Stimulated activated CD8-positive, alpha-beta memory T cell treated with anti-CD3 and anti-CD28 coated beads, Interleukin-15, amount 100 ng/mL, for 24 hours (primary cell): ENCODE results near the gene PRPF6.
A peak's percentile ranks its signal among the peaks of the same experiment; 100 is the strongest.

Source experiments
- DNase-seq: peaks from one replicate; pipeline ENCODE4 v3.0.0-alpha.2; 2020; ENCODE audit warnings: low read depth

Gene PRPF6

DNA sequence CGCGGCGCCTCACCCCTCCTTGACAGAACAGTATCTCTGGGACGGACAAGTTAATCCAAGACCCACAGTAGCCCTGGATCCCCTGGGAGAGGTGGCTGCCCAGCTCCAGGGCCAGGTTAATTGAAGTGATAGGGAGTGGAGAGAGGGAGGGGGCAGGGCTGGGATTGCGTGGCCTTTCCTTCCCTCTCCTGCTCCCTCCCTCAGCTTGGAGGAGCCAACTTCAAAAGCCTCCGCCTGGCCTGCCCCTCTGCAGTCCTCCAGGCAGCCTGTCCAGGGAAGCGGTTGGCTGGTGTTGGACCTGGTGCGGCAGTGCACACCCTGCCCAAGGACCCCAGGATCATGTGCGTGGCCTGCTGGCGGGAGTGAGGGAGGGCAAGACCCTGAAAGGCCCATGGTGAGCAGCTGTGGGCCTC is 55.0 kb downstream of the PRPF6 start, which contains the start of gene C20orf204:
Gene C20orf204, plus strand, starts transcription at position 250 of the 413 bp plus-strand sequence. Its CDS starts 142 bp downstream, at position 392.
- DNase-seq = no peak

DNA sequence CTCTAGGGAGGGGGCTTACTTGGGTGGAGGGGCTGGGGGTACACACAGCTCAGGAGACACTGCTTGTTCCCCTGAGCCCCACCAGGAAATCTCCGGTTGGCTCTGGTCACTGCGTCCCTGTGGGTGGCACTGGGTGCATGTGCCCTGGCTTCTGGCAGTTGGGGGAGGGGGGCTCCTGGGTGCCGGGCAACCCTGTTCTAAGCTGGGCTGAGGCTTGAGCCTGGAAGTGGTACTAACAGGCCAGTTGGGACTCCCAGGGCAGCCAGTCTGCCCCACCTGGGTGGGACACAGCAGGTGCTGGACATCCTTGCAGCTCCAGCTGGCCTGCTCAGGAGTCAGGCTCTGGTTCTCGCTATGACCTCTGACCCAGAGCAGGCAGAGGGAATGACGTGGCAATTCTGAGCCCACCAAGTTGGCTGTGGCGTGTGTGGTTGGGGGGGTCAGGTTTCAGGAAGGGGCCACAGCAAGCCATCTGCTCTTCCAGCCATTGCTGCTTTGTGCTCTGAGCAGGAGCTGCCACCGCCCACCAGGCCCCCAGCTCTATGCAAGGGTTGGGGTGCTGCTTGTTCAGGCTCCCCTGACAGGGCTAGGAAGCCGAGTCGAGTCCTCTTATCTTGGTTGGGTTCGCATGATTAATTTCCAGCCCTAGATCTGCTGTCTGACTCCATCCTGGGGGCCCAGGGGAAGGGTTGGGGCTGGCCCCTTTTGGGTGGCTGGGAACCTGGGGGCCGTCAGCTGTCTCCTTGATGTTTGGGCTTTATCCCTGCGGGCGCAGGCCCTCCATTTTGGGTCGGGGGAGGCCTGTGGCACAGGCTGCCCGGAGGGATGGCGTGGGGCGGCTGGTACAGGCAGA is 55.6 kb downstream of the PRPF6 start:
- no peak for DNase-seq

DNA sequence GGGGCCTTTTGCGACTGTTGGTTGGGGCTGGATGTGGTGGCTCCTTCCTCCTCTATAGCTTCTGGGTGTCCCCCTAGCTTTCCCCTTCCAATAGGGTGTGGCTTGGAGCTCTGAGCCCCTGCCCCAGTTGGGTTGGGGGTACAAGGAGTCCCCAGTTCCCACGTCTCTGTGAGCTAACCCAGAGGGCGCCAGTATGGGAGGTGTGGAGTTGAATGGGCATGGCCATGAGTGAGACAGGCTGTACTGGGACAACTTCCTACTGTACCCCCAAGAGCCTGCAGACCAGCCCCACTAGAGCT is 56.2 kb downstream of the PRPF6 start:
- no peak for DNase-seq

DNA sequence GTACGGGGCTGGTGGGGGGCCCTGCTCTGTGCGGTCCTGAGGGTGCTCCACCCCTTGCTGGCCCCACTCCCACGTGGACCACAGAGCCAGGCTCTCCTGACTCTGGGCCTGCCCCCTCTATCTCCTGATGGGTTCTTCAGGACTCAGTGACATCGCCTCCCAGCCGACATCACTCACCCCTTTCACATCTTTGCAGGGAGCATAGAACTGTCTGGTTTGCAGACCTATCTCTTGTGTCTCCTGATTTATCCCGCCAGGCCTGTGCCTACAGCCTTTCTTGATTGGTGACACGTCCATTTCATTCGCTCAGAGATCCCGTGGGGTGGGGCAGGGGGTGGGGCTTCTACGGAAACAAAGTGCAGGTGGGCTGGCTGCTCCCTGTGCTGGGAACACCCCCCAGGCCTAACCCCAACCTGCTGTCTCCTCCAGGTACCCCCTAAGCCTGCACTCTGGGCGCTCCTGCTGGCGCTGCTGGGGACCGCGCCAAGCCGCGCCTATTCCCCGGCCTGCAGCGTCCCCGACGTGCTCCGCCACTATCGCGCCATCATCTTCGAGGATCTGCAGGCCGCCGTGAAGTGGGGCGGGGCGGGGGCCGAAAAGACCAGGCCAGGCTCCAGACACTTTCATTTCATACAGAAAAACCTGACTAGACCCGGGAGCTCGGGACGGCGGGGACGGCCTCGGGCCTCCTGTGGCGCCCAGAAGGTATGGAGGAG is 56.7 kb downstream of the PRPF6 start:
- no peak for DNase-seq

DNA sequence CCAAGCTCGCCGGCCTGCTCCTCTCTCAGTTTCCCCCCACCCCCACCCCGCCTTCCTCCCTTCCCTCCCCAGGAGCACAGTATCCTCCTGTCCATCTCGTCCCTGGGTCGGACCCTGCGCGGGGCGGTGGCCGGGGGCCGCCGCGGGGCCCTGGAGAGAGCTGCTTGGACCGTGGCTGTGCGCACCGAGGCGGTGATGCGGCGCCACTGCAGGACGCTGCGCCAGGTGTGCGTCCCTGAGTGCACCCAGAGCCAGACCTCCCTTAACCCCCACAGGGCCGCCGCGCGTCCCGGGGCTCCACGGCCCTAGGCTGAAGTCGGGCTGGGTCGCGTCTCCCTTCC is 57.3 kb downstream of the PRPF6 start:
- no peak for DNase-seq

DNA sequence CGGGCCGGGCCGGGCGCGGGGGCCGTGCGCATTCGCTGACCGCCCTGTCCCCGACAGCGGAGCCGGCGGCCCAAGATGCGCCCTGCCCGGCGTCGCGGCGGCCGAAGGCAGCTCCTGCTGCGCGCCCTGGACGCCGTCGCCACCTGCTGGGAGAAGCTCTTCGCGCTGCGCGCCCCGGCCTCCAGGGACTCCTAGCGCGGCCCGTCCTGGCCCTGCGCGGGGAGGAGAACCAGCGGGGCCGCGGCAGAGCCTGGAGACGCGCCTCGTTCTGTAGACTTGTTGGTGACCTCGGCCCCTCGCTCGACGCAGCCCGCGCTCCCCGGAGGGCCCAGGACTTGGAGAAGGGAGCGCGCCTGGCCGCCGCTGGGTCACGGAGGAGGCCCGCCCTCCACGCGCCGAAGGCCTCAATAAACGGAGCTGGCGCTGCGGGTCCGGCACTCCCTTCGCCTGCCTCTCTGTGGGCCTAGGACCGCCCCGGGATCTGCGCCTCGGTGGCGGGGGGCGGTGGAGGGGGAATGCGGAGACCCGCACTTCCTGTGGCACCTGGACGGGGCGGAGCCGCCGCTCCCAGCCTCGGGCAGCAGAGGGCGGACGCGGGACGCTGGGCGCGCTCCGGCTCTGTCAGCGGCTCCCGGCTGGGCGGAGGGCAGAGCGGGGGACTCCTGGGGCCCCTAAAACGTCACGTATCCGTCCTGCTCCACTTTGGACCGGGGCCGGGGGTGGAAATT is 57.8 kb downstream of the PRPF6 start:
- DNase-seq = peak; percentile 52

DNA sequence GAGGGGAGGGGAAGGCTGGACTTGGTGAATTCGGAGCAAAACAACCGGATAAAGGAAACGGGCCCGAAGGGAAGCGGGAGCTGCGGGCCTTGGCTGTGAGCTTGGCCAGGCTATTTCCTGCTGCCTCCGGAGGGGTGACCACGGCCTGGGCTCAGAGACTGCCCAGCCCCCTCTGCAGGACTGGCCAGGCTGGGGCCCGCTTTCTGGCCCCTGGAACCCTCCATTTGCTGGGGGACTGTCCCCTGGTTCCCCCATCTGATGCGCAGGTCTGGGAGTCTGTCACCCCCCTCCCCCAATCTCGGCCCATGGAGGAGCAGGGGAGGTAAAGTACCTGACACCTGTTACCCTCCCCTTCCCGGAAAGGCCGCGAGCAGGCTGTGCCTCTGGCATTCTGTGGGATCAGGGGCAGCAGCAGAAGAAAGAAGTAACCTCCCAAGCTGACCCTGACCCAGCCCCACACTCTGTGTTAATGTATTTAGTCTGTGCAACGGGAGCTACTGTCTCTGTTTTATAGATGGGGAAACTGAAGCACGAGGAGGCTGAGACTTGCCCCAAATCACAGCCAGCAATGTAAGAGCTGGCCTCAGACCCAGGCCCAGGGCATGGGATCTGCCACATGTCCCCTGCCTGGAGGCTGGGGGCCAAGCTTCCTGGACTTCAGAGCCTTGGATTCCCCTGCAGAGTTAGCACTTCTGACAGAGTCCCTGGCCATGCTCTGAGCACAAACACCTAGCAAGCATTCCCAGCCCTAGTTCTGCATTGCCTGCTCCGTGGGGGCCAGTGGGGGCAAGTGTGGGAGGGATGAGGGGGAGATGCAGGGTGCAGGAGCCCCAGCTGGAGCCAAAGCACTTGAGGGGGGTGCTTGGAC is 58.6 kb downstream of the PRPF6 start:
- no peak for DNase-seq

DNA sequence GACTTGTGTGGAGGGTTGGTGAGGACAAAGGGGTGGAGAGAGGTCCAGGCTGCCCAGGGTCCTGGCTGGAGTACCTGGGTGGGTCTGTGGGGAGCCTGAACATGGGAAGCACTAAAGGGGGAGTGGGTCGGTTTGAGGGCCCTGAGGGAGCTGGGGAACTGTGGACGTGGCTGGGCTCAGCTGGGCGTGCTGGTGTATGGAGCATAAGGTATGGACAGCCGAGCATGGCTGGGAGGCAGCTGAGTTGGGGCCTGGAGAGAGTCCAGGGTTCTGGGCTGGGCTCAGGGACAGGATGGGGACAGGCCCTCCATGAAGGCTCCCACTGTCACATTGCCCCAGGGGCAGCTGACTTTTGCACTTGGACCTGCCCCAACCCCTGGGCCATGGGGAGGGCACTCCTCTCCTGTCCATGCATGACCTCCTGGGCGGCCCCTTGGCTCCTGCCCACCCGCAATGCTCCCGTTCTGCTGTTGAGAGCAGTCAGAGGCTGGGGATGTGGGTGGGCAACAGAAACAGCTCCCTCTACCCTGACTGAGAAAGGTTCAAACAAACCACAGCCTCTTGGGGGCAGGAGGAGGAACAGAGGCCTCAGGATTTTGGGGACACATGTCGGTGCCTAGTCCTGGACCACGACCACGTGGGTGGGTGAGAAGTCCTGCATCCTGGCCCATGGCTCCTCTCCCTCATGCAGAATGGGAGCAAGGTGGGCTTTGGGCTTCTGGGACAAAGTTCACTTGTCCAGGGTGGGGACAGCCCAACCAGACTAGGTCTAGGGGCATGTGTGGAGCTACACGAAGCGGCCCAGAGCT is 59.5 kb downstream of the PRPF6 start:
- DNase-seq = no peak

DNA sequence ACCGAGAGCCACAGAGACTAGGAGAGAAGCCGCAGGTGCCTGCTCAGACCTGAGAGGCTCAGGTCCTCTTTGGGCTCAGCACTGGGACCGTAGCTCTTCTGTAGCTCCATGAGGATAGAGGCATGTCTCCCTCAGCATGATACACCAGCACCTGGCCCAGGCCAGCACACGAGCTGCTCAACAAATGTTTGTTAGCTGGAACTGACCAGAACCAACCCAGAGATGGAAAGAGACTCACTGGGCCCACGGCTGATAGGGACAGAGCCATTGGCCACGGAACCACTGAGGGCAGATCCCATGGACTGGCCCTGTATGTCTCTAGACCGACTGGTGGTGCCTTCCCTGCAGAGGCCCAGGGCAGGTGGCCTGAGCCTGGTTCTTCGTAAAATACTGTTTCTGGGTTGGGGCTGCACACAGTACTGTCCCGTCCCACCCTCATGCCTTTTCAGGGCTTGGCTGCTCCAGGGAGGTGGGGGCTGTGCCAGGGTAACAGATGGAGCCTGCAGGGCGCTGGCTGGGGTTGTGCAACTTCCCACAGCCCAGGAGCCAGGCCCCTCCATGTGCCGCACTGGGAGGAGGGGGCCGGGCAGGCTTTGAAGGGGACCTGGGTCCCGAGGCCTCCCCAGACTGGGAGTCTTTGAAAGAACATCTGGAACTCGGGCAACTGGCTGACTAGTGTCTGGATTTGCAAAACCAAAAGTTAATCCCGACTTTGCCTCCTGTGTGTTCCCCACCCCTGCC is 60.3 kb downstream of the PRPF6 start:
- no peak for DNase-seq

DNA sequence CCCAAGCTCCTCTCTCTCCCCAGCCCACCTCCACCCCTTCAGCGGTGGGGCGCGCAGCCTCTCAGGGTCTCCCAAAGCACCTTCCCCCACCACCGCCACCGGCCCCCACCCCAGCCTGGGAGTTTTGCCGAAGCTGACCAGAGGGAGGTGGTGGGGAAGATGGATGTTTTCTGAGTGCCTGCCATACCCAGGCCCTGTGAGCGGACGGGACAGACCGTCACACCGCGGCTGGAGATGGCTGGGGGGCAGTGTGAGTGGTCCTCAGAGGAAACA is 60.8 kb downstream of the PRPF6 start:
- DNase-seq = no peak

DNA sequence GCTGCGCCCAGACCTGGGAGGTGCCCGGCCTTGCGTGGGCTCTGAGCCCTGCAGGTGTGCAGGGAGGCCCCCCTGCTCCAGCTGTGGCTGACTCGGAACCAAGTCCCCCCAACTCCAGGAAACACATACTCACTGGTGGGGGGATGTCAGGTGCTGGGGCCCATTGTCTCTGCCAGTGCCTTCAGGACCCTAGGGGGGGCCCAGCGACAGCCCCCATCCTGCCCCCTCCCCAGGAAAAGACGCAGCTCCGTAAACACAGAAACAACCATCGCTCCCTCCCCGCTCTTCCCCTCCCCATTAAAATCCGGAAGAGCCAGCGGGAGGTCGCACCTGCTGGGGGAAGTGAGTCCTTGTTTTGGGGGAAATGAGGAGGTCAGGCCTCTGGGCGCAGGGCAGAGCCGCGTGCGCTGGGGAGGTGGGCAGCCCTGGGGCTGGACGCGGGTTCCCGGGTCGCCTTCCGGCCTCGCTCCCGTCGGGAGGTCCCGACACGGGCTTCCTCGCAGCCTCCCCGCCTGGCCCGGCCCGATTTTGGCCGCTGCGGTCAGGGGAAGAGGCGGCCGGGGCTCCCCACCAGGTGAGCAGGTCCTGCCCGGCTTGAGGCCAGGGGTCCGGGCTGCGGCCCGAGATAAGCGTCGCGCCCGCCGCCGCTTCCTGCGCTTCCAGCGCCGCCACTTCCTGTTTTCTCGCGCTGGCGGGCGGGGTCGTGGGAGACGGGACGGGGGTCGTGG is 61.3 kb downstream of the PRPF6 start:
- DNase-seq = no peak

DNA sequence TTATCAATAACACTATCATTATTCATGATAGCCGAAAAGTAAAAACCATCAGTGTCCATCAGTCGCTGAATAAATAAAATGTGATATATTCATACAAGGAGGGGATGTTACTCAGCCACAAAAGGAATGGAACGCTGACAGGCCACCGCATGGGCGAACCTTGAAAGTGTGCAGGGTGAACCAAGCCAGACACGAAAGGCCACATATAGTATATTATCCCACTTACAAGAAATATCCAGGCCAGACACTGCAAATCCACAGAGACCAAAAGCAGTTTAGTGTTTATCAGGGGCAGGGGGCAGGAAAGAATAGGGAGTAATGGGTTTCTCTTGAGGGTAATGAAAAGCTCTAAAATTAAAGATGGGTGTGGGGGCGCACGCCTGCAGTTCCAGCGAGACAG is 62.8 kb downstream of the PRPF6 start:
- no peak for DNase-seq

DNA sequence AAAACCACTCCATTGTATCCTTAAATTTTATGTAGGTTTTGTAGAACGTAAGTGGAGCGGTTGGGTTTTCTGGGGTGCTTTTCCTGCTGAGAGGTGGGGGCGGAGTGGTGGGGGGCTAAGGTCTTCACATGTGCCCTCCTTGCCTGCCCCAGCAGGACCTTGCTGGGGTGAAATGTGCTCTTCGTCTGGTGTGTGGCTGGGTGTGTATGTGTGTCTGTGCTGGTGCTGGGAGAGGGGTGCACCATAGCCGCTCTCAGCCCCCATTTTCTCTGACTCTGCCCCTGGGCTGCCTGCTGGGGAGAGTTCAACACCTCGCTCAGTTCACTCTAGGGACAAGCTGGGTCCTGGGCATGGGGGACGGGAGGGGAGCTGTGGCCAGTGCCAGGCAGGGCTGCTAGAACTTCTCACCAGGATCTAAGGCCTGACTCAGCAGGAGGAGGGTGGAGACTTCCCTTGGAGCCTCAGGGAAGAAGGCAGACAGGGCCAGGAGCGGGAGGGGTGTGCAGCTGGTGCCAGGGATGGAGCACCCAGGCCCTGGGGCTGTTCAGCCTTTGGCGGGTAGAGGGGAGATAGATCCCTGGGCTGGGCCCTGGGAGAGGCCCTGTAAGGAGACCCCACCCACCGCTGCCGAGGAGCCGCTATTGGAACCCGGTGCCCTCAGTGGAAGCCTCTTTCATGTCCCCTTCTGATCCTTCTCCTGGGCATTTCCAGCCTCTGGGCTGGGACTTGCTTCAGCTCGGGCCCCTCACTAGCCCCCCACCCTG is 63.7 kb downstream of the PRPF6 start:
- DNase-seq = no peak

DNA sequence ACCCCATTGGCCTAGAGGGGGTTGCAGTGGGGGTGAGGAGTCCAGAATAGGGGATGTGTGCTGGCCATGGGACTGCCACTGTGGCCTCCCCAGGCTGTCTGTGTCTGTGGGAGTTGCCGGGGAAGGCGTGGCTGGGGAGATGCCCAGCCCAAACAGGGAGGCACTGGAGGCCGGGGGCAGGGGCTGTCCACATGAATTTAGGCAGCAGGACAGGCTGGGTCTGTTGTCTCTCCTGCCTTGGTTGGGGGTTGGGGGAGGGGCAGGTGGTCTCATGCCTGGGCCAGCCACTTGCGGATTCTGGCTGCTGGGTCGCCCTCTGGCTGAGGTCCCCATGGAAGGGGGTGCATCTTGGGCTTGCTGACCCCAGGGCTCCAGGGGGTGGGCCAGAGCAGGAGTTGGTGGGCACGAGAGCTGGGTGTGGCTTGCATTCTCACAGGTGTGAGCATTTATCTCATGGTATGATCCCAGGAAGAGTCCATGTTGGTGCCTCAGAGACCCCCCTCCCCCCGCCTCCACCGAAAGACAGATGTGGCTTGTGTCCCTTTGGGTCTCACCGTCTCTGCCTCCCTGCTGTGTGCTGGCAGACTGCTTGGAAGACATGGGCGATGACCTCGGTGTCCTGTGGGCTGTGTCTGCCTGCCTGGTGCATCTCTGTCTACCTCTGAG is 64.5 kb downstream of the PRPF6 start:
- no peak for DNase-seq

DNA sequence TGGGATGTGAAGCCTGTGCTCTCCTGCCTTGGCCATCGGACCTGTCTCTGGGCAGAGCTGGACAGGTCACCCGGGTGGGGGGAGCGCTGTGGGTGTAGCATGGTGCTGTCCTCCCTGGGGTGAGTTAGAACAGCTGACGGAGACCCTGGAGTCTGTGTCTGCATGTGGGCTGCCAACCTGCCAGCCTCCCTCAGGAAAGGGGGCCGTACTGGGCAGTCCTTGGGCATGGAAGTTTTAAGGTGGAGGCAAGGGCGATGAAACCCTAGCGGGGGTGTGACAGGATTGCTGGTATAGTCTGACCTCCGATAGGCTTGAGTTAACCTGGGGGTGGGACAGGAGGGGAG is 66.1 kb downstream of the PRPF6 start:
- DNase-seq = no peak

DNA sequence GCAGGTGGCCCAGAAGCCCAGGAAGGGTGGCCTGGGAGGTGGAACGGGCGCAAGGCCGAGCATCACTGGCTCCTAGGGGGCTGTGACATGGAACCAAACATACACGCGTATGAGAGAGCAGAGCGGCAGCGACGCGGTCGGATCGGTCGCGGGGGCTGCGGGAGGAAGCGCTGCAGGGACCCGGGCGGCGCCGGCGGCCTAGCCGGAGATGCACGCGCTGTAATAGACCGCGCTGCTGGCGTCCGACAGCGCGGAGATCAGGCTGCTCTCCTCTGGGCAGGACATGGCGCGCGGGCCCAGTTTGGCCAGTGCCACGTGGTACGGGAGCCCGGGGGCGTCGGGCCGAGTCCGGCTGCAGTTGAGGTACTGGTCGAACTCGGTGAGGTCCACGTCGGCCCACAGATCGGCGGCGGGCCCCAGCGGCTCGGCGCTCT is 67.1 kb downstream of the PRPF6 start:
- DNase-seq = no peak

DNA sequence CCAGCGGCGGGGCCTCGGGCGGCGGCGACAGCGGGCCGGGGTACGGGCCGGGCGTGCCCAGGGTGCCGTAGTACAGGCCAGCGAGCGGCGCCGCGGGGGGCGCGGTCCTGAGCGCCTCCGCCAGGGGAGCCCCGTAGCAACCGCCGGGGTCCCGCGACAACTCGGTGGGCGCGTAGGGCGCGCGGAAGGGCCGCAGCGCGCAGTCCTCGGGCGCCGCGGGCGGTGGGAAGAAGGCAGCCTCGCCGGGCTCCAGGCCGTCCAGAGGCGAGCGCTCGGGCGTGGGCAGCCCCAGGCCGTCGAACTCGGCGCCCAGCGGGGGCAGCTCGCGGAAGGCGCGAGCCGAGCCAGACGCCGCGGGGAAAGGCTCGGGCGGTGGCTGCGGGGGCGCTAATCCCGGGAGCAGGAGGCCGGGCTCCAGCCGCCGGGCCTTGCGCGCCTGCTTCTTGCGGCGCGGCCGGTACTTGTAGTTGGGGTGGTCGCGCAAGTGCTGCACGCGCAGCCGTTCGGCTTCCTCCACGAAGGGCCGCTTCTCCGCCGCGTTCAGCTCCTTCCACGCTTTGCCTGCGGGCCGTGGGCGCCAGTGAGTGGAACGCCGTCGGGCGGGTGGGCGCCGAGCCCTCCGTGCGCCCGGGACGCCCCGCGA is 67.6 kb downstream of the PRPF6 start:
- no peak for DNase-seq
